ENCODE data around the gene ABHD2. TPM values are rescaled to one million over a fixed set of nuclear protein-coding genes. Genes with fewer than 3 reads are reported as not detected.

Gene ABHD2
- total RNA-seq, 2 experiments from 2014 or later: 36.0 to 39.2 TPM

GRCh38 chr15:89098281-89098680, 10.0 kb downstream of the ABHD2 start:
- DNase-seq: no peak
- POLR2A ChIA-PET: interaction anchor here (0.5 to 5.2 kb wide), 3 partner anchors 9 to 107 kb away, joined by 3 to 34 read pairs (median 8); partner anchors contain the start of gene ABHD2

GRCh38 chr15:89099968-89100367, 11.7 kb downstream of the ABHD2 start:
- H3K27me3 ChIP-seq (ENCODE audit: control insufficient read depth in 1 of 2, insufficient read depth in 2 of 2, low read length in 2 of 2): no peaks in the 10 kb centered on the region
- H3K36me3 ChIP-seq (ENCODE audit: insufficient read depth, low read length): peaks cover 23% of the 10 kb centered on the region
- no peak overlapping the region for H3K4me3 Mint-ChIP-seq
- peaks cover 40% of the 10 kb centered on the region for H3K4me1 Mint-ChIP-seq (ENCODE audit: low read depth)
- H3K27ac ChIP-seq (ENCODE audit: low read depth in 1 of 2, low read length in 2 of 2): no peak overlapping the region
- POLR2A ChIA-PET: interaction anchor here (5.2 kb wide), 1 partner anchor 11 kb away, joined by 34 read pairs; the partner anchor contains the start of gene ABHD2
- no peaks in the 10 kb centered on the region for H3K9me3 ChIP-seq (ENCODE audit: control insufficient read depth in 1 of 2, insufficient read depth in 1 of 2, low read length in 2 of 2)
- ATAC-seq (ENCODE audit: poor library complexity): no peak
- peaks cover 51% of the 10 kb centered on the region for H3K36me3 Mint-ChIP-seq (ENCODE audit: low read depth)
- H3K27me3 Mint-ChIP-seq: no peaks in the 10 kb centered on the region
- intact Hi-C loops (cut with DNase I, micrococcal nuclease): no loop called here
- H3K4me1 ChIP-seq (ENCODE audit: insufficient read depth, low read length): peaks cover 11% of the 10 kb centered on the region
- CTCF ChIA-PET: interaction anchor here (3.3 kb wide), 1 partner anchor 9 kb away, joined by 12 read pairs; no protein-coding TSS in a partner anchor
- no peak for DNase-seq
- no peaks in the 10 kb centered on the region for H3K9me3 Mint-ChIP-seq
- no peak overlapping the region for H3K27ac Mint-ChIP-seq
- no peak overlapping the region for H3K4me3 ChIP-seq (ENCODE audit: low read length)
- no peak for TF ChIP-seq CTCF (IDR thresholded peaks at IDR 0.05)

More at GRCh38 chr15:89098281-89098680, 10.0 kb downstream of the ABHD2 start:
- CTCF ChIA-PET: interaction anchor here (1.2 kb wide), 1 partner anchor 31 kb away, joined by 6 read pairs; no protein-coding TSS in a partner anchor
- no peaks in the 10 kb centered on the region for H3K9me3 Mint-ChIP-seq
- H3K4me1 Mint-ChIP-seq (ENCODE audit: low read depth): peaks cover 45% of the 10 kb centered on the region
- H3K27me3 Mint-ChIP-seq: no peaks in the 10 kb centered on the region
- intact Hi-C loops (cut with DNase I, micrococcal nuclease): no loop called here
- peaks cover 14% of the 10 kb centered on the region for H3K4me1 ChIP-seq (ENCODE audit: insufficient read depth, low read length)
- peaks cover 15% of the 10 kb centered on the region for H3K36me3 ChIP-seq (ENCODE audit: insufficient read depth, low read length)
- H3K27me3 ChIP-seq (ENCODE audit: control insufficient read depth in 1 of 2, insufficient read depth in 2 of 2, low read length in 2 of 2): no peaks in the 10 kb centered on the region
- no peak overlapping the region for H3K27ac Mint-ChIP-seq
- TF ChIP-seq CTCF (IDR thresholded peaks at IDR 0.05): no peak
- H3K27ac ChIP-seq (ENCODE audit: low read depth in 1 of 2, low read length in 2 of 2): no peak overlapping the region
- H3K36me3 Mint-ChIP-seq (ENCODE audit: low read depth): peaks cover 47% of the 10 kb centered on the region
- ATAC-seq (ENCODE audit: poor library complexity): no peak
- H3K9me3 ChIP-seq (ENCODE audit: control insufficient read depth in 1 of 2, insufficient read depth in 1 of 2, low read length in 2 of 2): no peaks in the 10 kb centered on the region
- H3K4me3 Mint-ChIP-seq: no peak overlapping the region
- H3K4me3 ChIP-seq (ENCODE audit: low read length): no peak overlapping the region

GRCh38 chr15:89101302-89102193, 13.3 kb downstream of the ABHD2 start:
- Mint-ChIP-seq H3K4me1 (ENCODE audit: low read depth) (peaks cover 33% of the 10 kb centered on the region), H3K9me3 (no peaks in the 10 kb centered on the region), H3K36me3 (ENCODE audit: low read depth) (peaks cover 47% of the 10 kb centered on the region), H3K27me3 (no peaks in the 10 kb centered on the region), H3K27ac (no peak overlapping the region), H3K4me3 (no peak overlapping the region)
- Histone ChIP-seq H3K27me3 (ENCODE audit: control insufficient read depth in 1 of 2, insufficient read depth in 2 of 2, low read length in 2 of 2) (no peaks in the 10 kb centered on the region), H3K9me3 (ENCODE audit: control insufficient read depth in 1 of 2, insufficient read depth in 1 of 2, low read length in 2 of 2) (no peaks in the 10 kb centered on the region), H3K27ac (ENCODE audit: low read depth in 1 of 2, low read length in 2 of 2) (no peak overlapping the region), H3K4me1 (ENCODE audit: insufficient read depth, low read length) (peaks cover 10% of the 10 kb centered on the region), H3K4me3 (ENCODE audit: low read length) (no peak overlapping the region), H3K36me3 (ENCODE audit: insufficient read depth, low read length) (peaks cover 22% of the 10 kb centered on the region)
- ChIA-PET POLR2A (interaction anchor here (5.2 kb wide), 1 partner anchor 13 kb away, joined by 34 read pairs; the partner anchor contains the start of gene ABHD2), CTCF (interaction anchor here (3.3 kb wide), 1 partner anchor 10 kb away, joined by 12 read pairs; no protein-coding TSS in a partner anchor)
- ATAC-seq (ENCODE audit: poor library complexity): no peak
- intact Hi-C loops (cut with DNase I, micrococcal nuclease): no loop called here
- no peak for TF ChIP-seq CTCF (IDR thresholded peaks at IDR 0.05)
- no peak for DNase-seq

All from CD4-positive, alpha-beta T cell (primary cell).